K562 (cell line): Measurements from ENCODE around the gene TBX10. TPM values are rescaled to one million over a fixed set of nuclear protein-coding genes. Genes with fewer than 3 reads are reported as not detected.

Experiments used
- JUND ChIP-seq, 2 experiments: IDR thresholded peaks; 2 replicates in 1 of 2; 3 replicates in 1 of 2; pipeline ENCODE4 v1.6.1; 2011; ENCODE audit warnings: borderline replicate concordance in 2 of 2, low read depth in 2 of 2, low read length in 2 of 2, improper control_type of control experiment in 1 of 2, missing biosample characterization in 1 of 2, missing genetic modification characterization in 1 of 2, missing genetic modification reagents in 1 of 2
- MAX ChIP-seq: sonication (generic); formaldehyde crosslinking; IDR thresholded peaks from 2 replicates; pipeline ENCODE4 v1.9.0; 2022; ENCODE audit warnings: mild to moderate bottlenecking, missing genetic modification reagents
- PHF8 ChIP-seq: fragments of 200-600 bp; sonication (generic); IDR thresholded peaks from 2 replicates; pipeline ENCODE4 v1.6.1; 2012; ENCODE audit warnings: mixed run types, mild to moderate bottlenecking, inconsistent platforms, low read length, moderate library complexity, borderline replicate concordance
- RREB1 ChIP-seq: fragments of 250-450 bp; sonication (Bioruptor Pico); IDR thresholded peaks from 2 replicates; pipeline ENCODE4 v1.4.0; 2020
- ZFP36 ChIP-seq: fragments of 150-350 bp; IDR thresholded peaks from 2 replicates; pipeline ENCODE4 v1.6.1; 2018; ENCODE audit warnings: low read length, low read depth; ENCODE audit not compliant: partially characterized antibody
- ZNF197 ChIP-seq: fragments of 200-800 bp; sonication (Bioruptor generic); IDR thresholded peaks from 2 replicates; pipeline ENCODE4 v1.6.1; 2016; ENCODE audit warnings: low read depth, missing genetic modification characterization, missing compliant biosample characterization
- ZNF512 ChIP-seq: IDR thresholded peaks from 2 replicates; pipeline ENCODE4 v1.6.1; 2016; ENCODE audit warnings: missing genetic modification characterization, missing compliant biosample characterization
- ZNF699 ChIP-seq: fragments of 250-450 bp; sonication (Bioruptor Pico); IDR thresholded peaks from 2 replicates; pipeline ENCODE4 v1.8.0; 2021; ENCODE audit warnings: mild to moderate bottlenecking, moderate library complexity; ENCODE audit not compliant: insufficient replicate concordance
- polyA plus RNA-seq, 8 experiments: library from polyadenylated mRNA; depleted of rRNA in 4 of 8; stranded (reverse) in 5 of 8; unstranded in 3 of 8; fragments of >200 nt; fragmentation: Nextera tagmentation in 2 of 8; fragmentation: Illumina TruSeq in 1 of 8; extraction: Ambion mirVana in 2 of 8; extraction: Trizol in 1 of 8; gene quantifications; 2 replicates each; pipeline versions ENCODE4 v1.2.1 to v1.2.3, GENCODE V29; 2011 to 2014; ENCODE audit warnings: inconsistent platforms in 1 of 8, missing spikeins in 1 of 8
- total RNA-seq, 7 experiments: library from RNA; depleted of rRNA in 6 of 7; stranded (reverse); fragments of >200 nt in 6 of 7; fragmentation: Illumina TruSeq in 2 of 7; extraction: Trizol in 2 of 7; gene quantifications; 2 replicates each; pipeline versions ENCODE4 v1.2.1 to v1.2.3, GENCODE V29; 2011 to 2021; ENCODE audit warnings: low replicate concordance in 1 of 7
- TF ChIP-seq, protein P1 (sequence below), 2 experiments: fragments of 450-650 bp; IDR thresholded peaks; 2 replicates each; pipeline ENCODE4 v1.6.1; 2016
- TF ChIP-seq, protein P2 (sequence below): fragments of 250-450 bp; sonication (Bioruptor Pico); IDR thresholded peaks from 2 replicates; pipeline ENCODE4 v1.4.0; 2020; ENCODE audit warnings: mild to moderate bottlenecking, moderate library complexity

TBX10 gene
- total and polyA plus RNA-seq, 9 of the 15 experiments (the other 6 are each of a cell fraction or from before 2014, with no cell fraction given) = not detected

GRCh38 chr11:67600324-67601029 lies 39.1 kb downstream of the TBX10 start (continued):
- TF ChIP-seq RREB1 (CRISPR knock-in tag) = no peak
- no peak for TF ChIP-seq PHF8
- TF ChIP-seq, protein P1, sequence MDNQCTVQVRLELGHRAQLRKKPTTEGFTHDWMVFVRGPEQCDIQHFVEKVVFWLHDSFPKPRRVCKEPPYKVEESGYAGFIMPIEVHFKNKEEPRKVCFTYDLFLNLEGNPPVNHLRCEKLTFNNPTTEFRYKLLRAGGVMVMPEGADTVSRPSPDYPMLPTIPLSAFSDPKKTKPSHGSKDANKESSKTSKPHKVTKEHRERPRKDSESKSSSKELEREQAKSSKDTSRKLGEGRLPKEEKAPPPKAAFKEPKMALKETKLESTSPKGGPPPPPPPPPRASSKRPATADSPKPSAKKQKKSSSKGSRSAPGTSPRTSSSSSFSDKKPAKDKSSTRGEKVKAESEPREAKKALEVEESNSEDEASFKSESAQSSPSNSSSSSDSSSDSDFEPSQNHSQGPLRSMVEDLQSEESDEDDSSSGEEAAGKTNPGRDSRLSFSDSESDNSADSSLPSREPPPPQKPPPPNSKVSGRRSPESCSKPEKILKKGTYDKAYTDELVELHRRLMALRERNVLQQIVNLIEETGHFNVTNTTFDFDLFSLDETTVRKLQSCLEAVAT (IDR thresholded peaks at IDR 0.05) = 0 out of 4 replicates have a peak, but pooled peaks of 1 of the 2 experiments have one; percentile 50
- TF ChIP-seq ZNF512 (tag) = no peak
- TF ChIP-seq JUND (IDR thresholded peaks at IDR 0.05; ENCODE audit: borderline replicate concordance, low read depth, low read length) = peak; percentile 41; the same call in 1 of the 2 replicates
- TF ChIP-seq JUND (tag; IDR thresholded peaks at IDR 0.05; ENCODE audit: borderline replicate concordance, low read depth, low read length) = peak; percentile 18; the same call in 1 of the 3 replicates
- TF ChIP-seq, protein P2, sequence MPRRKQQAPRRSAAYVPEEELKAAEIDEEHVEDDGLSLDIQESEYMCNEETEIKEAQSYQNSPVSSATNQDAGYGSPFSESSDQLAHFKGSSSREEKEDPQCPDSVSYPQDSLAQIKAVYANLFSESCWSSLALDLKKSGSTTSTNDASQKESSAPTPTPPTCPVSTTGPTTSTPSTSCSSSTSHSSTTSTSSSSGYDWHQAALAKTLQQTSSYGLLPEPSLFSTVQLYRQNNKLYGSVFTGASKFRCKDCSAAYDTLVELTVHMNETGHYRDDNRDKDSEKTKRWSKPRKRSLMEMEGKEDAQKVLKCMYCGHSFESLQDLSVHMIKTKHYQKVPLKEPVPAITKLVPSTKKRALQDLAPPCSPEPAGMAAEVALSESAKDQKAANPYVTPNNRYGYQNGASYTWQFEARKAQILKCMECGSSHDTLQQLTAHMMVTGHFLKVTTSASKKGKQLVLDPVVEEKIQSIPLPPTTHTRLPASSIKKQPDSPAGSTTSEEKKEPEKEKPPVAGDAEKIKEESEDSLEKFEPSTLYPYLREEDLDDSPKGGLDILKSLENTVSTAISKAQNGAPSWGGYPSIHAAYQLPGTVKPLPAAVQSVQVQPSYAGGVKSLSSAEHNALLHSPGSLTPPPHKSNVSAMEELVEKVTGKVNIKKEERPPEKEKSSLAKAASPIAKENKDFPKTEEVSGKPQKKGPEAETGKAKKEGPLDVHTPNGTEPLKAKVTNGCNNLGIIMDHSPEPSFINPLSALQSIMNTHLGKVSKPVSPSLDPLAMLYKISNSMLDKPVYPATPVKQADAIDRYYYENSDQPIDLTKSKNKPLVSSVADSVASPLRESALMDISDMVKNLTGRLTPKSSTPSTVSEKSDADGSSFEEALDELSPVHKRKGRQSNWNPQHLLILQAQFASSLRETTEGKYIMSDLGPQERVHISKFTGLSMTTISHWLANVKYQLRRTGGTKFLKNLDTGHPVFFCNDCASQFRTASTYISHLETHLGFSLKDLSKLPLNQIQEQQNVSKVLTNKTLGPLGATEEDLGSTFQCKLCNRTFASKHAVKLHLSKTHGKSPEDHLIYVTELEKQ (CRISPR knock-in tag) = no peak
- TF ChIP-seq ZNF197 (CRISPR knock-in tag) = no peak
- TF ChIP-seq MAX (CRISPR knock-in tag) = peak; percentile 58
- no peak for TF ChIP-seq ZFP36
- no peak for TF ChIP-seq ZNF699 (CRISPR knock-in tag)
